ENCODE data around the gene DPYSL4.
"Not testable (repeated sequence)": the region's sequence is repeated elsewhere in the genome, so short reads cannot be mapped to it uniquely, and the experiment has no call there.

- not testable (repeated sequence) for TF ChIP-seq POLR2AphosphoS5, POLR2A (IDR thresholded peaks at IDR 0.05; ENCODE audit: low read depth, low read length)
These were observed 34.2 kb downstream of the DPYSL4 start for GRCh38 chr10:132220996-132221395.

Data from GM12891 (cell line).